Spleen (tissue), 11 donors: ENCODE measurements around the gene TMBIM4. TPM values are rescaled to one million over a fixed set of nuclear protein-coding genes. Genes with fewer than 3 reads are reported as not detected.

ENCODE experiments used
- DNase-seq: peaks from one replicate; pipeline ENCODE4 v3.0.0-alpha.2; 2020
- H3K27ac ChIP-seq, 8 donors: fragments of 200-600 bp; sonication (generic) in 7 of 8; 1 replicate in 4 of 8; 2 replicates in 4 of 8; pipeline versions ENCODE4 v1.5.0 to v1.8.0; 2016 to 2021; ENCODE audit warnings: inconsistent platforms in 4 of 8, mild to moderate bottlenecking in 4 of 8, moderate library complexity in 1 of 8
- H3K27me3 ChIP-seq, 7 donors: fragments of 200-600 bp; sonication (generic) in 6 of 7; replicated peaks in 1 of 7; 1 replicate in 4 of 7; 2 replicates in 3 of 7; pipeline versions ENCODE4 v1.5.0 to v1.8.0; 2016 to 2021; ENCODE audit warnings: inconsistent platforms in 3 of 7, mild to moderate bottlenecking in 1 of 7
- H3K36me3 ChIP-seq, 6 donors: fragments of 200-600 bp; sonication (generic) in 5 of 6; 1 replicate in 4 of 6; 2 replicates in 2 of 6; pipeline versions ENCODE4 v1.5.0 to v1.8.0; 2016 to 2021; ENCODE audit warnings: inconsistent platforms in 2 of 6
- H3K4me1 ChIP-seq, 6 donors: fragments of 200-600 bp; sonication (generic) in 5 of 6; 1 replicate in 3 of 6; 2 replicates in 3 of 6; pipeline versions ENCODE4 v1.5.0 to v1.8.0; 2016 to 2021; ENCODE audit warnings: inconsistent platforms in 3 of 6
- H3K4me3 ChIP-seq, 8 donors: fragments of 200-600 bp; sonication (generic) in 7 of 8; 1 replicate in 4 of 8; 2 replicates in 4 of 8; pipeline versions ENCODE4 v1.5.0 to v1.8.0; 2016 to 2021; ENCODE audit warnings: inconsistent platforms in 4 of 8, mild to moderate bottlenecking in 4 of 8, moderate library complexity in 2 of 8
- H3K9me3 ChIP-seq, 8 donors: fragments of 200-600 bp; sonication (generic) in 7 of 8; 1 replicate in 4 of 8; 2 replicates in 4 of 8; pipeline versions ENCODE4 v1.5.0 to v1.8.0; 2016 to 2021; ENCODE audit warnings: inconsistent platforms in 4 of 8
- CTCF ChIP-seq, 11 experiments: fragments of 200-600 bp in 7 of 11; fragments of 450-650 bp in 4 of 11; sonication (generic) in 4 of 11; IDR thresholded peaks in 8 of 11; conservative IDR thresholded peaks in 3 of 11; 1 replicate in 7 of 11; 2 replicates in 4 of 11; pipeline versions ENCODE4 v1.4.0 to v1.8.0; 2016 to 2021; ENCODE audit warnings: antibody characterized with exemption in 11 of 11, inconsistent platforms in 4 of 11, mild to moderate bottlenecking in 1 of 11
- POLR2A ChIP-seq, 3 donors: fragments of 450-650 bp; IDR thresholded peaks; one replicate each; pipeline ENCODE4 v1.5.1; 2017; ENCODE audit warnings: antibody characterized with exemption in 3 of 3, mild to moderate bottlenecking in 1 of 3
- POLR2AphosphoS5 ChIP-seq, 3 donors: sonication (generic); formaldehyde crosslinking; IDR thresholded peaks; one replicate each; pipeline ENCODE4 v1.5.1; 2017; ENCODE audit warnings: antibody characterized with exemption in 3 of 3
- WGBS, 5 donors: extraction: QIAGEN DNeasy Blood & Tissue Kit in 3 of 5; methylation state at CpG; one replicate each; pipeline versions ENCODE4 v1.1.5 to v1.1.7; 2013 to 2018; 5-methylcytosine and 5-hydroxymethylcytosine counted together
- intact Hi-C: fragments of 100-400 bp; cut with DNase I; formaldehyde crosslinking; loops from one replicate; pipeline ENCODE4 v1.15.0; 2023; ENCODE audit warnings: low total_unique reads
- polyA plus RNA-seq, 3 donors: library from polyadenylated mRNA; stranded (reverse); fragments of 200-250 nt; gene quantifications; one replicate each; pipeline ENCODE4 v1.2.1, GENCODE V29; 2013
- total RNA-seq, 7 donors: library from RNA; depleted of rRNA in 3 of 7; stranded (reverse); fragments of >200 nt in 3 of 7; fragmentation: NEBNext Ultra II Directional in 4 of 7; extraction: Animal tissue kit (Norgen Biotek cat#: 25700) in 4 of 7; gene quantifications; one replicate each; pipeline versions ENCODE4 v1.1.0 to v1.2.1, GENCODE V29; 2016 to 2021
- donor health status: healthy with polysubstance abuse.
- donor health status: DM: no; HTN: no; CAD: no; lungs with moderate emphysema.
- donor health status: DM: no; HTN: no; CAD: no.
- donor health status: Bipolar disorder and iron deficiency.
- donor health status: healthy.
- donor health status: DM: no; HTN: no; CAD: no.
- donor health status: DM: yes; HTN: yes; CAD: no.

The TMBIM4 gene
- total and polyA plus RNA-seq, 10 donors = 93.4 to 257 (median 132) TPM

GRCh38 chr12:66120477-66120876 is 49.3 kb downstream of the TMBIM4 start:
- H3K36me3 ChIP-seq = peaks cover 4 to 62% (median 40%) of the 10 kb centered on the region in 6 donors
- no peak for TF ChIP-seq POLR2AphosphoS5 (IDR thresholded peaks at IDR 0.05)
- 90 to 96% (median 93%) methylated on average over 1 of the region's 1 CpG for WGBS, 5 donors
- H3K27me3 ChIP-seq = no peaks in the 10 kb centered on the region
- no peak overlapping the region for H3K27ac ChIP-seq
- peaks cover 0 to 25% (median 6%) of the 10 kb centered on the region in 6 donors for H3K4me1 ChIP-seq
- no peak for DNase-seq
- H3K9me3 ChIP-seq = no peaks in the 10 kb centered on the region
- no peak overlapping the region for H3K4me3 ChIP-seq
- intact Hi-C loops = no loop called here

- Histone ChIP-seq H3K36me3 (peaks cover 4 to 56% (median 35%) of the 10 kb centered on the region in 6 donors), H3K27me3 (no peaks in the 10 kb centered on the region), H3K4me3 (no peak overlapping the region), H3K4me1 (peaks cover 0 to 20% (median 2%) of the 10 kb centered on the region in 6 donors), H3K9me3 (no peaks in the 10 kb centered on the region), H3K27ac (no peak overlapping the region)
- intact Hi-C loops = no loop called here
- no peak for DNase-seq
- WGBS, 5 donors = 74 to 94% (median 82%) methylated on average over 1 of the region's 1 CpG
- TF ChIP-seq POLR2AphosphoS5 (IDR thresholded peaks at IDR 0.05) (no peak), POLR2A (IDR thresholded peaks at IDR 0.05) (no peak), CTCF (IDR thresholded peaks at IDR 0.05 in 8 of 11, conservative IDR thresholded peaks at IDR 0.05 in 3 of 11) (no peak)
These were observed 49.9 kb downstream of the TMBIM4 start for GRCh38 chr12:66119870-66120241.

- Histone ChIP-seq H3K36me3 (peaks cover 4 to 51% (median 30%) of the 10 kb centered on the region in 6 donors), H3K4me1 (peaks cover 0 to 15% (median 0%) of the 10 kb centered on the region in 6 donors), H3K4me3 (no peak overlapping the region), H3K27me3 (no peaks in the 10 kb centered on the region), H3K9me3 (no peaks in the 10 kb centered on the region), H3K27ac (no peak overlapping the region)
- WGBS, 5 donors = 88 to 98% (median 94%) methylated on average over 2 of the region's 2 CpGs
- TF ChIP-seq CTCF (IDR thresholded peaks at IDR 0.05 in 8 of 11, conservative IDR thresholded peaks at IDR 0.05 in 3 of 11) = no peak
- TF ChIP-seq POLR2AphosphoS5 (IDR thresholded peaks at IDR 0.05) = no peak
- no peak for TF ChIP-seq POLR2A (IDR thresholded peaks at IDR 0.05)
- intact Hi-C loops = no loop called here
- DNase-seq = no peak
These were observed 50.4 kb downstream of the TMBIM4 start for GRCh38 chr12:66119229-66119869.

- no peak overlapping the region for H3K4me3 ChIP-seq
- H3K9me3 ChIP-seq = no peaks in the 10 kb centered on the region
- no peaks in the 10 kb centered on the region for H3K27me3 ChIP-seq
- peaks cover 0 to 14% (median 0%) of the 10 kb centered on the region in 6 donors for H3K4me1 ChIP-seq
- DNase-seq = no peak
- WGBS, 5 donors = 84 to 94% (median 90%) methylated on average over 8 to 9 of the region's 9 CpGs
- intact Hi-C loops = no loop called here
- no peak for TF ChIP-seq POLR2A (IDR thresholded peaks at IDR 0.05)
- no peak for TF ChIP-seq CTCF (IDR thresholded peaks at IDR 0.05 in 8 of 11, conservative IDR thresholded peaks at IDR 0.05 in 3 of 11)
- TF ChIP-seq POLR2AphosphoS5 (IDR thresholded peaks at IDR 0.05) = no peak
- no peak overlapping the region for H3K27ac ChIP-seq
- peaks cover under 1 to 41% (median 21%) of the 10 kb centered on the region in 6 donors for H3K36me3 ChIP-seq
These were observed 51.4 kb downstream of the TMBIM4 start for GRCh38 chr12:66118240-66118891.
